EL (cell line): Measurements from ENCODE around the gene ZSWIM6.

Experiments used
- DNase-seq: peaks from one replicate; pipeline ENCODE4 v3.0.0-alpha.2; 2016

ZSWIM6 gene

DNA sequence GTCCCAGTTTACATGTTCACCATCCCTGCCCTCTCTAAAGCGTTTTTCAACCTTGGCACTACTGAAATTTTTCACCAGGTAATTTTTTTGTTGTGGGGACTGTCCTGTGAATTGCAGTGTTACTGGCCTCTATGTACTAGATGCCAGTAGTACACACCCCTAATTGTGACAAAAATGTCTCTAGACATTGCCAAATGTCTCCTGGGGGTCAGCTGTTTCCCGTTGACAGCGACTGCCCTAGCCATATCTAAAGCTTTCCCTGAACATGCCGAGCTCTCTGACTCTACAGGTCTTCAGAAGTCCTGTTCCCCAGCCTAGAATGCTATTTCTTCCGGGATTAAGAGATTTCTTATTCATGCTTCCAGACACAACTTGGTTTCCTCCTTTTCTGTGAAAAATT lies 235.3 kb downstream of the ZSWIM6 start:
- DNase-seq: no peak

DNA sequence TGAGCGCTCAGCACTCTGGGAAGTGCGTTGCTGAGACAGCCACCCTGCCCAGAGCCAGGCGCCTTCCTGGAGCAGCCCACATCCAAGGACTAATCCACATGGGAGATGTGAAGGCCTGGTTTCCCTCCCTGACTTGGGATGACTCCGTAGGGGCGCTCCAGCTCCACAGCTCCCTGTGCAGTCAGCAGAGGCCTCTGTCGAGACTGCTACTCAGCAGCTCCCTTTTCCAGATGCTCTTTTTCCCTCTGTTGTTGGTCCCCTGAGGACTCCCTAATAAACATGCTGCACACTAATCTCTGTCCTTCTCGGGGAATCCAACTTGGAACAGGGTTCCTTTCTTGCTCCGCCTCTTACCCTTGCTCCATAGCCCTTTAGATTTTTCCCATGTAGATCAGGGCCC lies 237.3 kb downstream of the ZSWIM6 start:
- DNase-seq: no peak

DNA sequence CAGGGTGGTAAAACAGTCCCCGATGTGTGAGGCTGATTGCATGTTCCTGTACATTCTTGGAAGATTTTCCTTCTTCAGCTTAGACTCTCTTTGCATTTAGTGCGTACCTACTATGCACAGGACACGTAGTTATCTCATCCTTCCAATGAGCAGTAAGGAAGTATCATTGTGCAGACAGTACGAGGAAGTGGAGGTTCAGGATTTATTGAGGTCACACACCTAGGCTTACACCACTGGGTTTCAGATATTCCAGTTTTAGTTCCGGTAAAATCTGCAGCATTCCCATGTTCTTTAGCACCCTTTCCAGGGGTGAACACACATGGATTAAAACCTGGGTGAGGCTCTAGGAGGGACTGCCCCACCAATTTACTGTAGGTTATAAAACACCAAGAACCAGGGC lies 238.7 kb downstream of the ZSWIM6 start:
- no peak for DNase-seq

DNA sequence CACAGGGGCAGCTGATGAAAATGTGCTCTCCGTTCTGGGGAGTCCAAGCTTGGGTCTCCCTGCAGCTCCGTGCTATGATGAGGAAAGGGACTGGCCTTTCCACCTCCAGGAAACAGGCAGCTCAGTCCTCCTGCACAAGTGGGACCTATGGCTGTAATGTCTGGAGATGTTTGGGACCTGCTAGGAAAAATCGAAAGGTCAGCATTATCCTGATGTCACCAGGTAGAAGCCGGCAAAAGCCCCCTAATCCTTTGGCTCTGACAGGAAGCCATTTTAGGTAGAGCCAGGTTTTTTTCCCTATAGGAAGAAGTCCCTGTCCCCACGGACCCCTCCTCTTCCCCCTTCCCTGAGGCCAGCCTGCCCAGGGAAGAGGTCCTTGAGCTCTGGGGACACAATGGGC lies 240.9 kb downstream of the ZSWIM6 start:
- DNase-seq: no peak

DNA sequence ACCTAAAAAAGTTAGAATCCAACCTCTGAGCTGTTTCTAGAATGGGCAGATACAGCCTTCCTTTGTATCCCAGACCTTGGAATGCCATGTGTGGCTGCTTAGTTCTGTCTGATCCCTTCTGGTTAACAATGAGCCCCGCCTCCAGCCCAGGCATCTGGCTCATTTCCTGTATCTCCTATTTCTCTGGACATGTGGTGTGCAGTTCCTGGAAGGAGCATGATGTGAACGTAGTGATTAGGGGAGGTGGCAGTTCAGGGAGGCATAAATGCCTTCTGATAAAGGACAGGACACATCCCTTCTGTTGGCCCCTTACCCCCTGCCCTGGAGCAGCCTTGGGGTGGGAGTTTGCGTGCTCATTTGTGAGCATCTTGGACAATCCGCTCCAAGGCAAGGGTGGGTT lies 243.0 kb downstream of the ZSWIM6 start:
- peak; percentile 85 for DNase-seq

DNA sequence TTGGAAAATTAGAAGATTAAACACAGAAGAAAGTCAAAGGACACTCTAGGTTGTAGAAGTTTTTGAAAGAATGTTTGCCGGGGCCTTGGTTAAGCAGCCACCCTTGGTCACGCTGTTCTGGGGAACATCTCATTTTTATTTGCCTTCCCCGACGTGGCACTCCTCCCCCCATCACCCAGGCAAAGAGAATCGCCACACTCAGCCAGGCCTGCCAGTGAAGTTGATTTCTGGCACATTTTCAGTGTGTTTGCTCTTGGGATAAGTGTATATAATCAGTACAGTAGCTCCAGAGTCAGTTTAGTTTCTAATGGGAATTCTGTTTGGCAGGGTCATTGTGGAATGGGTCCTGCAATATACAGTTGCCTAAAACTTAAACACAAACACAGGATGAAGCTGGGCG lies 243.5 kb downstream of the ZSWIM6 start:
- DNase-seq: no peak

DNA sequence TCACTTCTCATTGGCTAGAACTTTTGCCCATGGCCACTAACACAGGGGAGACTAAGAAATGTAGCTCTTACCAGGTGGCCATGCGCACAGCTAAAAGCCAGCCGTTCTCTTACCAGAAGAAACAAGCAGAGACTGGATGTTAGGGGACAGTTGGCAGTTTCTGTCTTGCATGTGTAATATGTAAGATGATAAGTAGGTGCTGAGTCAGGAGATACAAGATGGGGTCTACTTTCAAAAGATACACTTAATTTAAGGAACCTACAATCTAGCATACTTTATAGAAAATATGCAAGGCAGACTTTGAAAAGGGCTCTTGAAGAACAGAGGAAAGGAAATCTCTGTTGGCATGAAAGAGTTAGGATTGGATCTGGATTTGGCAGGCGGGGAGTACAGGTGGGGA lies 244.5 kb downstream of the ZSWIM6 start:
- no peak for DNase-seq

DNA sequence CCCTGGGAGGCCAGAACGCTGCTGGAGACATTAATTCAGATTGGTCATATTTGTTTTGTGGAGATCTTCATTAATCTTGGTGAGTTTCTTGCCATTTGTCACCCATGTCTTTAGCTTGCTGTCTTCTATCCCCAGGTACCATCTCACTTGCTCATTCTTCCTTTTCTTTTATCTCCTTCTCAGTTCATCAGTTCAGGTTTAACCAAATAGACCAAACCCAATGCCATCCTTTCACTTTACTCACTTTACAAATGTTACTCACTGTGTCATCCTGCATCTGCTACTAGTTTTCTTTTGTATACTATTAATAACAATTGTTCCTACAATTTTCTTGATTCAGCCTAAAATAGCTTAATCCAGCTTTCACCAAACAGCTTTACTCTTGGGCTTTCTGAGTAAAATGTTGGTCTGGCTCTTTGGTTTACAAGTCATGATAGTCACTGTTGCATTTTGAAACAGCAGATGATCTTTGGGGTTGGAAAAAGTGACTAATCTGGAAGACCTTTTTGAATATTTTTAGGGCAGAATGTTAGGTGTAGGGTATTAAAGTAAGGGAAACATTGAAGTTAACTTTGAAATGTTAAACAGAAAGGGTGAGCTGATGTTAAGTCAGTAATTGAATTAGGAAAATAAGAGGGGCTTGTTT lies 246.9 kb downstream of the ZSWIM6 start:
- no peak for DNase-seq

DNA sequence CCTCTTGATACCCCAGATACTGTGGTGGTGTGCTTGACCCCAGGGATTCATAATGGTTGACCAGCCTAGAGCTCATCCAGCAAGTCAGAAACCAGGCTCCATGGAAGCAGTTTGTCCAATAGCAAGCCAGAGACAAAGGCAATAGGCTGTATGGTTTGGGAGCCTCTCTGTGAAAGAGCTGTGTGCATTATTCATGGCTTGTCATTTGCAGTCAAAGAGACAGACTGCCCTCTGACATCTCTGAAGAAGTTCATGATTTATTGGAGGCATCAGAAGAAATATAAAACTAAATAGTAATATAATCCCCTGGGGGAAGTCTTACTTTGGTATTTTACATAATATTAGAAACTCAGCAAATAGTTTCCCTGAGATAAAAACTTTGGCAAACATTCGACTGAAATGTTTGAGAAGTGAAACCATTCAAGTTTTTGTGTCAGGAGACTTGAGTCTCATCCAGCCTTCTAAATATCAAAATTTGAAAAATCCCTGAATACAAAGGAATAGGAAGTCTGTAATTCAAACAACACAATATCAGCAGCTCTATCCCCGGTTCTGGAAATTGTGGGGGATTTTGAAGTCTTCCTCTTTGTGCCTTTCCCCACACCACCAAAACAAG lies 250.3 kb downstream of the ZSWIM6 start:
- DNase-seq: no peak

DNA sequence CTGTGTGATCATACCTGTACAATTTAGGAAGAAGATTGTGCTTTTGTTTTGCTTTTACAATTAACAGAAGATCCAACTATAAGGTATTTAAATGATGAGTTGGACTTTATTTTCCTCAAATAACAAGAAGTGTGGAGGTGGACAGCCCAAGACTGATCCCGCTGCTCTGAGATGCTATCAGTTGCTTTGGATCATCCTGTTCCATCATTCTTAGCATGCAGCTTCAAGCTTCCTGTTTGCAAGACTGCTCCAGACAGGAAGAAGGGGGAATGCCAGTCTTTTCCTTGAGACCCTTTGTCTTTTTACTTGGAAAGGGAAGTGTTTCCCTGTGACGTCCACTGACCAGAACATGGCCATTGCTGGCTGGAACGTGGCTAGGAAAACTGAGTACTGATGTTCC lies 250.8 kb downstream of the ZSWIM6 start:
- no peak for DNase-seq

DNA sequence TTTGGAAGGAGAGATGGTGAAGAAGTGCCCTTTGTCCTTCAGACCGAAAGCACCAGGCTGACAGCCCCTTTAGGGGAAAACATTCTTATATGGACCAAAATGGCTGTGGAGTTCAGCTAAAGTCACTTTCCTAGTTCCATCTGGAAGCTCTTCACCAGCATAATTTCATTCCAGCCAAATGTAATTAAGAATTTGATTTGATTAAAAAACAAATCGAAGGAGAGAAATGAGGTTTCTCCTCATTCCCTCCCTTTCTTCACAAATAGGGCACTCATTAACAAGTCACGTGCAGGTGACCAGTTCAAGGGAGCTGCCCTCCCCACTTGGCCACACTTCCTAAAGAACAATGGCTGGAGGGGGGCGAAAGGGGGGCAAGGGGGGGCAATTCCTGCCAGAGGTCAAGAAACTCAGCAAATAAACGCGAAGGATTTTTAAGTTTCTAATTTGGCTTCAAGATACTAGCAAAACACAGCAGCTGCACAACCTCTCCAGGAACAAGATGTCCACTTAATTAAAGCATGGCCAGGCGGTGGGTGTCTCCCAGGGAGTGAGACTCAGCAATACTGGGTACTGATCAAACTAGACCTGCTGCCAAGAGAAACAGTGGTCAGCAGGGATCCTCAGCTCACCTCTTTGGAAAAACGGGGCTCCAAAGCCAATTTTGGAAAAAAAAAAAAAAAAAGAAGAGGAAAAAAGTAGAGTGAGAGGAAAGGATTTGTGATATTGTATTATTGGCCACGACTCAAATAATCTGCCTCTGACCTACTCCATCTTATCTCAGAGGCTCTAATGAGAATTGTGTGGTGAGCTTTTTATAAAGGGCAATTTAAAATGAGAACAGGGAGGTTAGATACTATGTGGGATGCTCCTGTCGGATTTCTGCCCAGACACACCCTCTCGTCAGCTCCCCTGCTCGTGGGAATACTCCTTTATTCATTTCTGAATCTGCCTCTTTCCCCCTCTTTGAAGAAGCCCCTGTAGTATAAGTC lies 254.3 kb downstream of the ZSWIM6 start:
- DNase-seq: no peak

DNA sequence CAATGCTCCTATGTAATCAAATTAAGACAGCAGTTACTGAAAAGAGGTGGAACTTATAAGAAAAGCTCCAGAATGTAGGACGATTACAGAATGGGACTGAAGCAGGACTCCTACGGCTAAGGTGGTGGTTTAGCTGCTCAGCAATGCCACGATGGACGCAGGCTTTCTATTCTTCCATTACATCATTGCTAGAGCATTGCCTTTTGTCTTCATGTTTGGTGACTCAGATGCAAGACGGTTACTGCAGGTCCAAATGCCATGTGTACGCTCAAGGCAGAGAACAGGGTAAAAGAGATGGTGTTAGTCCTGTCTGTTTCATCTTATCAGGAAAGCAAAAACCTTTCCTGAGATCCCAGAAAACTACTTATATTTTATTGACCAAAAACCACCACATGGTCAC lies 255.1 kb downstream of the ZSWIM6 start:
- DNase-seq: peak; percentile 29

DNA sequence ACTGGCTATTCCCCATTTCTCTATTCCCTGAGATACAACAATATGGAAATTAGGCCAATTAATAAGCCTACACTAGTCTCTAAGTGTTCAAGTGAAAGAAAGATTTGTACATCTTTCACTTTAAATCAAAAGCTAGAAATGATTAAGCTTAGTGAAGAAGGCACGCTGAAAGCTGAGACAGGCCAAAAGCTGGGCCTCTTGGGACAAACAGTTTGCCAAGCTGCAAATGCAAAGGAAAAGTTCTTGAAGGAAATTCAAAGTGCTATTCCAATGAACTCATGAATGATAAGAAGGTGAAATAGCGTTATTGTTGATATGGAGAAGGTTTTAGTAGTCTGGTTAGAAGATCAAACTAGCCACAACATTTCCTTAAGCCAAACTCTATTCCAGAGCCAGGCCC lies 256.2 kb downstream of the ZSWIM6 start:
- no peak for DNase-seq

DNA sequence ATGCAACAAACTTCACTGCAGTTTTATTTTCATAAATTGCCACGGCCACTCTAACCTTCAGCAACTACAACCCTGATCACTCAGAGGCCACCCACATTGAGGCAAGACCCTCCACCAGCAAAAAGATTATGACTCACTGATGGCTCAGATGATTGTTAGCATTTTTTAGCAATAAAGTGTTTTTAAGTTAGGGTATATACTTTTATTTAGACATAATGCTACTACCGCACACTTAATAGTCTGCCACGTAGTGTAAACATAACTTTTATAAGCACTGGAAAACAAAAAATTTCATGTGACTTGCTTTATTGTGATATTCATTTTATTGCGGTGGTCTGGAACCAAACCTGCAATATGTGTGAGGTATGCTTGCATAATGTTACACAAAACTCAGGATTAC lies 257.9 kb downstream of the ZSWIM6 start:
- DNase-seq: no peak

DNA sequence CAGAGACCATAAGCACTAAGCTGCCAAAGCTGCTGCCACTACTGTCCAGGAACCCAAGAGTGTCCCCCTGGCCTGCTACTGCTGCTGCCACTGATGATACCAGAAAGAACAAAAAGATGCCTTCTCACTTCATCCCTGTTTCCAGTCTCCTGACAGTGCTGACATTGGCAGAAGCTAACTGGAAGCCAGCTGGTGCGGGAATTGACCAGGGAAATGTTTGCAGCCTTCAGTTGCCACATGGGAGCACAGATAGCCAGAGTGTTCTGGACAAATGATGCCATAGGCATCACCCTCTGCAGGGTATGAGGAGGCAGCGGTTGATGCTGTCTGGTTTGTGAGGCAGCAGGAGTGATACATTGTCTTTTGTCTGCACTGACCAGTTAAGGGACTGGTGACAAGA lies 258.4 kb downstream of the ZSWIM6 start:
- no peak for DNase-seq

DNA sequence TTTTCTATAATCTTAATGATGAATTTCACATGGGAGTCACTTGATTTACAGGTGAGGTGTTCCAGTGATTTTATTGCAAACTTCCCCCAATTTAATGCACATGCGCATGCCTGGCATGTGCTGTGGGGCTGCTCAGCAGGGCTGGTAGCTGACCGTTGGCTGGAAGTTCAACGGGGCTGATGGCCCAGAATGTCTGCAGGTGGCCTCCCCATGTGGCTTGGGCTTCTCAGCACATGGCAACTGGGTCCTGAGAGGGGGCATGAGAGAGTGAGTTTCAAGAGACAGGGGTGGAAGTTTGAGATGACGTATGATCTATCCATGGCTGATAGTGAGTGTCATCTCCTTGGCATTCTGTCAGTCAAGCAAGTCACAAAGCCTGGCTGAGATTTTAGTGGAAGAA lies 259.8 kb downstream of the ZSWIM6 start:
- DNase-seq: no peak

DNA sequence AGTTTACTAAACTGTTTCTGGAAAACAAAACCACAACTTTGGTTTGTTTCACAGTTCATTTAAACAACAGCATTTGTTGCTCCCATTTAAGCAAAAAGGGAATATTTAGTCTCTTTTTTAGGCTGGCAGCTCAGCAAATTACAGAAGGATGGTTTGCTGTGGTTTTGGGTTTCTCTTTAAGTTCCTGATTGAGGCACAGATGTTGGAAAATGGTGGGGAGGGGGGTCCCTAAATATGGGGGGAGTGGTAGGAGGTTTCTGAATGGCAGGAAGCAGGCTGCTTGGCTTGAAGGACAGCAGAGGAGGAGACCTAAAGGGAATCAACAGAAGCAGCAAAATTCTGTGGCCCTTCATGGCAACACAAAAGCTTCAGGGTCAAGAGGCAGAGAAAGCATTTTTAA lies 263.4 kb downstream of the ZSWIM6 start:
- no peak for DNase-seq
